NB4 (cell line): ENCODE results near the gene STAT5B.

Source experiments
- MAX ChIP-seq: IDR thresholded peaks from 2 replicates; pipeline ENCODE4 v1.6.1; 2011; ENCODE audit warnings: low read depth, low read length
- POLR2A ChIP-seq: IDR thresholded peaks from 2 replicates; pipeline ENCODE4 v1.6.1; 2011; ENCODE audit warnings: mild to moderate bottlenecking; ENCODE audit not compliant: insufficient read length; ENCODE audit errors: extremely low read depth
- TF ChIP-seq, protein P1 (sequence below): IDR thresholded peaks from one replicate; pipeline ENCODE4 v1.5.1; 2012; ENCODE audit warnings: low read depth, low read length

GRCh38 chr17:42270596-42270995 lies 5.6 kb downstream of the STAT5B start:
- TF ChIP-seq, protein P1, sequence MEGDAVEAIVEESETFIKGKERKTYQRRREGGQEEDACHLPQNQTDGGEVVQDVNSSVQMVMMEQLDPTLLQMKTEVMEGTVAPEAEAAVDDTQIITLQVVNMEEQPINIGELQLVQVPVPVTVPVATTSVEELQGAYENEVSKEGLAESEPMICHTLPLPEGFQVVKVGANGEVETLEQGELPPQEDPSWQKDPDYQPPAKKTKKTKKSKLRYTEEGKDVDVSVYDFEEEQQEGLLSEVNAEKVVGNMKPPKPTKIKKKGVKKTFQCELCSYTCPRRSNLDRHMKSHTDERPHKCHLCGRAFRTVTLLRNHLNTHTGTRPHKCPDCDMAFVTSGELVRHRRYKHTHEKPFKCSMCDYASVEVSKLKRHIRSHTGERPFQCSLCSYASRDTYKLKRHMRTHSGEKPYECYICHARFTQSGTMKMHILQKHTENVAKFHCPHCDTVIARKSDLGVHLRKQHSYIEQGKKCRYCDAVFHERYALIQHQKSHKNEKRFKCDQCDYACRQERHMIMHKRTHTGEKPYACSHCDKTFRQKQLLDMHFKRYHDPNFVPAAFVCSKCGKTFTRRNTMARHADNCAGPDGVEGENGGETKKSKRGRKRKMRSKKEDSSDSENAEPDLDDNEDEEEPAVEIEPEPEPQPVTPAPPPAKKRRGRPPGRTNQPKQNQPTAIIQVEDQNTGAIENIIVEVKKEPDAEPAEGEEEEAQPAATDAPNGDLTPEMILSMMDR, result no peak
- TF ChIP-seq POLR2A (no peak), MAX (no peak)
